ENCODE results near the gene ANKS1B.
"Not testable (repeated sequence)": the region's sequence is repeated elsewhere in the genome, so short reads cannot be mapped to it uniquely, and the experiment has no call there.

Gene ANKS1B

DNA sequence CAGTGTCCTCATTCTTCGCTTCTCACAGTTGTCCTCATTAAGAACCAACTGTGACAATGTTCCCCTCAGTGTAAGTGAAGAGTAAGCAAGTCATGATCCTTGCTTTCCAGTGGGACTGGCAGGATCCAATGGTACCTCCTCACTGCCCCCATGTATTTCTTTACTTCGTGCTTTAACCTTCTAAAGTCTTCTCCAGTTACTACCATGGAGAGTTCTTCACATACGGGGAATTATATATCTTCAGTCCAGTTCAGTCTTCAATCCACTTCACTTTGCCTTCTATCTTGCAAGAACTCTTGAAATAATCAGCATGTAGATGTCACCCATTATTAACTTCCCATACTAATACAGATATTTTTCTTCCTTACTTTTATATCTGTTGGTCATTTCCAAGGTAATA lies 719.1 kb downstream of the ANKS1B start:
- DNase-seq (ENCODE audit: low read depth) = no peak

DNA sequence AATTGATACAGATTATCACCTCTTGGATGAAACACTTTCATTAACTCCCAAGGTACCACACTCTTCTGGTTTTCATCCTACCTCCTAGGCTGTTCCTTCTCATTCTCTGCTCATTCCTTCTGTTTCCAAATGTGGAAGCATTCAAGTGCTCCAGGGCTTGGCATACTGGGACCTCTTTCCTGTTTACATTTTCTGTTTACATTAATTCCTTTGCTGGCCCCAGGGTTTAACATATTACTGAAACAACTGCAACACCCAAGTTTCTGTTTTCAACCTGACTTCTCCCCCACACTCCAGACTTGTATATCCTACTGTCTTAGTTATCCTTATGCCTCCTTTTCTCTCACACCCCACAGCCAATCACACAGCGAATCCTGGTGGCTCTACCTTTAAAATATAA lies 723.5 kb downstream of the ANKS1B start:
- no peak for DNase-seq (ENCODE audit: low read depth)

DNA sequence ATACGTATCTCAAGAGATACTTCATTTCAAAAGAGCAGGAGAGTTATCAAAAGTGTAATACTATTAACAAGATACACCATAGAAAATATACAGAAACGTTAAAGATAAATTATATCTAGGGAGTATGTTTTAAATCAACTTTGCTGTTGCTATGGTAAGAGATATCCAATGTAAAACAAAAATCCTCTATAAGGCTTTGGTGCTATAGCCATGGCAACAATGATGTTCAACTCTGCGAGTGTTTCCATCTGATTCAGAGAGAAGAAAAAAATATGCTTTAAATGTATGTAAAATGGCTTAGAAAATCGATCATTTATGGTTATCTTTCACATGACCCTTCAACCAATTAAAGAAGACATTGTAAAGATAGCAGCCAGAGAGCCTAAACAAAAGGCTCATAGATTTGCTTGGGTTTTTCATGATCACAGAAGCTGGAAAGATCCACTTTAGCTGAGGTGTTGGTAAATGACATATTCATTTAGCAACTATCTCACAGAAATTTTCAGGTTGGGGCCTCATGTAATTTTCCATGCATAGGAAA lies 724.2 kb downstream of the ANKS1B start:
- DNase-seq (ENCODE audit: low read depth) = no peak

DNA sequence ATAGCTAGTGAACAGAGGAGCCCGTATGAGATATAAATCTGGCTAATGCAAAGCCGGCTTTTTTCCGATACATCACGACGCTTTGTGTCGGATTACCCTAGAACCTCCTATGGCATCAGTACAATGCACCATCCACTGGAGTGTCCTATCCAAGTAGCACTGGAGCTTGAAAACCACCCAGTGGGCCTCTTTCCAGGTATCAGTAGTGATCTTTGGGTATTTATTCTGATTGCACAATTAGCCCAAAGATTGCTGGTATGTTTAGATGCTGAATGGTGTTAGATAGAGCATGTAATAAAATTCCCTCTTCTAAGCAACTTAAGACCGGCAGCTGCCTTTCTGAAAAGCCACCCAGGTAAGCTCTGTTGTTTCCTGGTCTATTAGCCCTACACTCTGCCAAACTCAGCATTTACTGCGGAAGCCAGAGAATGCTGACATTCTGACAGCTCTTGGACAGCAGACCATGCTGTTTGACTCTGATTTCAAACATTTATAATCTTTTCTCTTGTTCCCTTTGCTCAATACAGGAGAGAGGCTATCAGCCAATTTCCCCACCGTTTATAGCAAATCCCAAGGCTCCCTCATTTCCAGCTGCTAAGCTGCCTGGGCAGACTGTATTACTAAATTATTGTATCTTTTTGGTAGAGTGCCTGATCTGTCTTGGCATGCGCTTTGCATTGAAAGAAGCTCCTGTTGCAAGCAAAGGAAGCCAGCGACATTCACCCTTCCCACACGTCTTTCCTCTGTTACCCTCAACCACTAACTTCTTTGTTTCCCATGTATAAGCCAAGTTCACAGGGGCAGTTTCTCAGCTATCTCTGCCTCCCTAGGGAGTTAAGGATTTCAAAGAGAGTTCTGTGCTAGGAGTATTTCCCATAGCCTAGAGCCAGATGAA lies 725.4 kb downstream of the ANKS1B start:
- no peak for DNase-seq (ENCODE audit: low read depth)

DNA sequence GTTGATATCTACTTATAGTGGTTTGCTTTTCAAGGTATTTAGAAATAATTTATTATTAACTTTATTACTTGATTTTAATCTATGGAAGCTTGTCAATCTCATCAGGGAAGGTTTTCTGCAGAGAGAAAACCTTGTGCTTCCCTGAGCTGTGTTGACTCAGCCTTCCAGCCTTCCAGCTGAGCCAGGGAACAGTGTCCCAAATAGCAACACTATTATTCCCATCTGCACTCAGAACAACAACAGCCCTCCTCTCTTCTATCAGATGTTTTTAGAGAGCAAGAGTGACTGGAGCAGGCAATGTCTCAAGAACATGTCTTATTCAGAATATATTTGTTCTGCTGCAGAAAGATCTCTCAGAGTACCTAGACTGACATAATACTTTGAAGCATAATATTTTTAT lies 727.1 kb downstream of the ANKS1B start:
- no peak for DNase-seq (ENCODE audit: low read depth)

DNA sequence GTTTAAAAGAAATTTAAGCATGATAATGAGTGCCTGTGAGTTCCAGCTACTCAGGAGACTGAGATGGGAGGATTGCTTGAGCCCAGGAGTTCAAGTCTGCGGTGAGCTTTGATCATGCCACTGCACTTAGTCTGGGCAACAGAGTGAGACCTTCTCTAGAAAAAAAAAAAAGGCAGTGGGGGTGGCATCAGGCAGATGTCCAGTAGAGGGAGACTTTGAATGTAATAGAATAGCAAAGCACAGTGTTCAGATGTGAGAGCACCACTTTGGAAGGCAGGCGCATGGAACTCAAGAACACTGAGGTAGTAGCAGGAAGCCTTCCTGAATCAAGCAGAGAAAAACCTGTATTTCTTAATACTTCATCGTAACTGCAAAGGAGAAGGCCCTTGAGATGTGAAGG lies 731.7 kb downstream of the ANKS1B start:
- DNase-seq (ENCODE audit: low read depth) = no peak

DNA sequence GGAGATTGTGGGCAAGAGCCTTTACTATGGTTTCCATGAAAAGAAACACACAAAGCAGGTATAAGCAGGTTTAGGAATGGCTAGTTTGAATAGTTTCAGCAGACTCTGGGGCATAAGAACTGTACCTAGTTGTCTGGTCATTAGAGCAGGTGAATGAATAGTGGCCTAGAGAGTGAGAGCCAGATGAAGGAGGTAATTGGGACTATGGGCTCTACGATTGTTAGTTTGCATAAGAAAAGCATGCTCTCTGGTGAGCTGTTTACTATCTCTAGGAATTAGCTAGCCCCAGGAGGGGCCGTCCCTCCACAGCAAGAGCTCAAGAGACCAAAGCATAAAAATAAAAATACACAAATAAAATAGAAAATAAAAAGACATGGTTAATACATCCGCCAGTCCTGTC lies 734.6 kb downstream of the ANKS1B start:
- no peak for DNase-seq (ENCODE audit: low read depth)

- DNase-seq (ENCODE audit: low read depth) = no peak
Observed at GRCh38 chr12:99249543-99249942, 735.2 kb downstream of the ANKS1B start.

DNA sequence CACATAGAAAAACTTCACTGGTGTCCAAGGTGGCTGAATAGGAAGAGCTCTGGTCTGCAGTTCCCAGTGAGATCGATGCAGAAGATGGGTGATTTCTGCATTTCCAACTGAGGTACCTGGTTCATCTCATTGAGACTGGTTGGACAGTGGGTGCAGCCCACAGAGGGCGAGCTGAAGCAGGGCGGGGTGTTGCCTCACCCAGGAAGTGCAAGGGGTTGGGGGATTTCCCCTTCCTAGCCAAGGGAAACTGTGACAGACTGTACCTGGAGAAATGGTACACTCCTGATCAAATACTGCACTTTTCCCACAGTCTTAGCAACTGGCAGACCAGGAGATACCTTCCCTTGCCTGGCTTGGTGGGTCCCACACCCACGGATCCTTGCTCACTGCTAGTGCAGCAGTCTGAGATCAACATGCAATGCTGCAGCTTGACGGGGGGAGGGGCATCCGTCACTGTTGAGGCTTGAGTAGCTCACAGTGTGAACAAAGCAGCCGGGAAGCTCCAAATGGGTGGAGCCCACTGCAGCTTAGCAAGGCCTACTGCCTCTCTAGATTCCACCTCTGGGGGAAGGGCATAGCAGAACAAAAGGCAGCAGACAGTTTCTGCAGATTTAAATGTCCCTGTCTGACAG lies 746.7 kb downstream of the ANKS1B start:
- DNase-seq (ENCODE audit: low read depth) = not testable (repeated sequence)

DNA sequence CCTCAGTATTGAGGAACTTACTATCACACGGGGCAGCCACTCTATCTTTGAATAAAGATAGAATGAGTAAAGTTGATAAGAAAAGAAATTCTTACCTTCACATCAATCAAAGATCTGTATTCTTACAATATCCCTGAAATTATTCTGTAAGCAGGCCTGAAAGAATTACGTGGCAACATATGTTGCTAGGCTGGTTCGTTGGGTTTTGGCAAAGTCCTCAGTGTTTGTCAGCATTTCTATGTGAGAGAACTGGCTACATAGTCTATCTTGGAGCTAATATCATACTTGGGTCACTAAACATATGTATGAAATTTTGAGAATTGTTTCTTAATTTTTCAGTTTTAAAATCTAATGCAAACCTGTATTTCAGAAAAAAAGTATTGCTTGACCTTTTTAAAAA lies 749.4 kb downstream of the ANKS1B start:
- no peak for DNase-seq (ENCODE audit: low read depth)

DNA sequence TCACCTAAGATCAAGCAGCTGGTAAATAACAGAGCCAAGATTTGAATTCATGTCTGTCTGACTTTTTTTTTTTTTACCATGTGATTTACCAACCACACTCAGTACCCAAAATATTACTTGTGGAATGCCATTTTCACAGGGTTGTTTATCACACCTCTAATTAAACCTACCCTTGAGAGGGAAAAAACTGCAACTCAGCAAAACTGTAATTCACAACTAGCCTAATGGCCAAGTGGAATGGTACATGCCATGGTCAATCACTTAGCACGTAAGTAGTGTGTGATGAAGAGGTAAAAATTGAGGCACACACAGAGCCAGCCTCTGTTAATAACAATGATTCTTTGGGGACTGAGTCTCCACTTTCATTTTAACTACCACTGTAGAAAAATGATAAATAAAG lies 750.0 kb downstream of the ANKS1B start:
- DNase-seq (ENCODE audit: low read depth) = no peak

DNA sequence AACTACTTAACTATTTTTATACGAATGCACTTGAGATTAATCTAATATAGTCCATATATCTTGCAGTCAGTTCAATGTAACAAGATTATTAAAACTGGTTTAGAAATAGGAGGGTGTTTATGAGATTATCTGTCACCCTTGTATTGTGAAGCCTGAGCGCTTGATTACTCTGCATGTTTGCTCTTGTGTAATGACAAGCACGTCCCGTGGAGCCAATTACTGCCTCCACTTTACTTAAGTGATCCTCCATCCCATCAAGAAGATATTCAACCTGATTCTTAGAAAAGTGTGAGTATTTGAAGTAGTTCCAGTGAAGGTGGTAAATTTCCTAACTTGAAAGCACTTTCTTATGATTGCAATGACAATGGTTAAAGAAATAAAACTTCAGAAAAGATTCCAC lies 752.4 kb downstream of the ANKS1B start:
- DNase-seq (ENCODE audit: low read depth) = no peak

- DNase-seq (ENCODE audit: low read depth) = no peak
Observed at GRCh38 chr12:99231031-99231430, 753.7 kb downstream of the ANKS1B start.

DNA sequence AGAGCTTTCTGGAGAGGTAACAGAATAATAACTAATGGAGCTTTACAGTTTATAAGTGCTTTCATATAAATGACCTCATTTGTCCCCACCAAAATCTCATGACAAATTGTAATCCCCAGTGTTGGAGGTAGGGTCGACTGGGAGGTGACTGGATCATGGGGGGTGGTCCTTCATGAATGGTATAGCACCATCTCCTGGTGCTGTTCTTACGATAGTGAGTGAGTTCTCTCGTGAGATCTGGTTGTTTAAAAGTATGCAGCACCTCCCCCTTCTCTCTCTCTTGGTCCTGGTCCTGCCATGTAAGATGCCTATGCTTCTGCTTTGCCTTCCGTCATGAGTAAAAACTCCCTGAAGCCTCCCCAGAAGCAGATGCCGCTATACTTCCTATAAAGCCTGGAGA lies 760.5 kb downstream of the ANKS1B start:
- DNase-seq (ENCODE audit: low read depth) = no peak

GRCh38 chr12:99223579-99223978 lies 761.2 kb downstream of the ANKS1B start:
- no peak for DNase-seq (ENCODE audit: low read depth)

GRCh38 chr12:99213047-99213446 lies 771.7 kb downstream of the ANKS1B start:
- no peak for DNase-seq (ENCODE audit: low read depth)

GRCh38 chr12:99212275-99212674 lies 772.5 kb downstream of the ANKS1B start:
- no peak for DNase-seq (ENCODE audit: low read depth)

DNA sequence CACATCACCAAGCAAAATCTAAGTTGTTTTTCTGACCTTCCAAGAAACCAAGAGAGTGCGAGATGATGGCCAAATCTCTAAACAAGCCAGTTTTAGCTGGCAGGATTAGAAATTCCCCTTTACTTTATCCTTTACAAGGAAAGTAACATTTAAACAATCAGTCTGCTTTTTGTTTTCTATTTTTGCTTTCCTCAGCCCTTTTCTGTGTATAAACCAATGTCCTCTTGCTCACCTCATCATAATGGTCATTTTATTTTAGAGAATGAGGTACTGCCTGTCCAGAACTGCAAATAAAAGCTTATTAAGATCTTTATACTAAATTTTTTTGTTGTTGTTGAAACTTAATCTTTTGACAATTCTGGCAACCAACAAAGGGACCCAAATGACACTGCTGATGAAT lies 779.6 kb downstream of the ANKS1B start:
- DNase-seq (ENCODE audit: low read depth) = no peak

GRCh38 chr12:99201906-99202645 lies 782.7 kb downstream of the ANKS1B start:
- DNase-seq (ENCODE audit: low read depth) = no peak

DNA sequence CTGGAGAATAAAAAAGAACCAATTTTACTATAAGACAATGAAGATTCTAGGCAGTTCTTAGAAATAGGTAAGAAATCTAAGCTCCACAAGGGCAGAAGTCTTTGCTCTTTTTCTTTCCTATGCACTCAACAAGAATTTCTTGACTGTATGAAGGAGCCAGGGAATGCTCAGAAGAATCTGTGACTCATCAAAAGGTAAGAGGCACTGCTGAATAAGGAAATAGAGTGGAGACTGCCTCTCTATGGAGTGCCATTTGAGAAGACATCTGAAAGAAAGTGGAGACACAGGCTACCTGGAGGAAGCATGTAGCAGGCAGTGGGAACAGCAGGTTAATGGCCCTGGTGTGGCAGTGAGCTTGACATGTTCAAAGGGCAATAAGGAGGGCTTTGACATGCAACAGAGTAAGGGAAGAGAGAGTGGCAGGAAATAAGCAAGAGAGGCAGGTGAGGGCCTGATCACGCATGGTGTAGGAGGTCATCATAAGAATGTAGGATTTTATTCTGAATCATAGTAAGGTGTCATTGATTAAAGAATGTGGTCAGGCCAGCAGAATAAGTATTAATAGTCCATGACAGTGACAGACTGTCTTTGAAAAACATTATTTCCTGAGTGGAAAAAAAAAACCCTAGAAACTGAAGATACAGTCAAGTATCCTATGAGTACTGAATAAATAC lies 783.9 kb downstream of the ANKS1B start:
- no peak for DNase-seq (ENCODE audit: low read depth)

DNA sequence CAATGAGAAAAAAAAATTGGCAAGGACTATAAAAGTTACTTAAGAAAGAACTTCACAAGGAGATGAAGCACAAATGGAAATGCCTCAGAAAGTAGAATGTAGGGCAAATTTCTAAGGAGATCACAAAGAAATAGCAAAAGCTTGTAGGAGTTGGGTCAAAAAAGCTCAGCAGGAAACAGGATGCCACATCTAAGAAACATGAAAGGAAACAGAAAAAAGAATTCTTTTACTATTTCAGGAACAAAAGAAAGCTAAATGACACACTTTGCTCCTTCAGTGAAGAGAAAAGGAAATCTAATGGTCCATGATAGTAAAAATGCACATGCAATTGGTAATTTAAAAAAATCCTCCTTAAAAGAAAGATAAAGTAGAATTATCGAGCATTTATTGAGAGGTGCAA lies 789.3 kb downstream of the ANKS1B start:
- DNase-seq (ENCODE audit: low read depth) = no peak

DNA sequence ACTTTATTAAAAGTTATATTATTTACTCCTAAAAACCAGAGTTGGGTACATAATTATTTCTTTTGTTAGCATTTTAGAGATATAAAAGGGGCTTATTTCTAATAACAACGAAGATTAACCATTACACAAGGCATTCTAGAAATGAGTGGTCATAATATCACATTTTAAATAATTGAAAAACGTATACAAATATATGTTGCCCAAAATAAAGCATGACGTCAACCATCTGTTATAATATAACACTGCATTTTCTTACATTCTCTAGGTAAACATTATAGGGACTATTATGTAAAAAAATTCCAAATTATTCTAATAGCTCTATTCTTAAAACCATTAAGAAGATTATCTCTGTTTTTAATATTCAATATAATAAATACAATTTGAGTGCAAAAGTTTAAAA lies 792.2 kb downstream of the ANKS1B start:
- no peak for DNase-seq (ENCODE audit: low read depth)

Measured in stimulated activated CD8-positive, alpha-beta memory T cell treated with anti-CD3 and anti-CD28 coated beads, Interleukin-15, amount 100 ng/mL, for 24 hours (primary cell).